AG04450 (cell line): ENCODE measurements around the gene MXRA7. TPM values are rescaled to one million over a fixed set of nuclear protein-coding genes. Genes with fewer than 3 reads are reported as not detected.
"Not testable (repeated sequence)": the region's sequence is repeated elsewhere in the genome, so short reads cannot be mapped to it uniquely, and the experiment has no call there.

Source experiments
- CTCF ChIA-PET: fragments of 300-600, 350-600 bp; formaldehyde crosslinking; extraction: SDS; loops from one replicate; lab custom pipeline; 2022; ENCODE audit warnings: antibody characterized with exemption, inconsistent platforms; lab: Charles Lee
- POLR2A ChIA-PET: fragments of 350-600 bp; formaldehyde crosslinking; extraction: SDS; loops from one replicate; lab custom pipeline; 2021; ENCODE audit warnings: antibody characterized with exemption, inconsistent platforms; lab: Yijun Ruan, JAX
- DNase-seq: peaks from one replicate; pipeline ENCODE4 v3.0.0-alpha.2; 2011; ENCODE audit warnings: low read depth, low spot score
- H3K27ac ChIP-seq: one replicate; pipeline ENCODE4 v1.5.1; 2012; ENCODE audit warnings: low read depth, low read length, control low read depth
- H3K27me3 ChIP-seq: one replicate; pipeline ENCODE4 v1.6.0; 2012; ENCODE audit warnings: low read length; ENCODE audit not compliant: control insufficient read depth, insufficient read depth
- H3K4me3 ChIP-seq: 2 replicates; pipeline ENCODE4 v1.5.1; 2011; ENCODE audit warnings: mild to moderate bottlenecking, low read depth, low read length, control low read depth
- H3K9me3 ChIP-seq: 2 replicates; pipeline ENCODE4 v1.5.1; 2012; ENCODE audit warnings: low read length; ENCODE audit not compliant: control insufficient read depth, insufficient read depth
- CTCF ChIP-seq: IDR thresholded peaks from 2 replicates; pipeline ENCODE4 v1.5.1; 2011; ENCODE audit warnings: low read depth, low read length, control low read depth, inconsistent platforms
- polyA plus RNA-seq: library from polyadenylated mRNA; depleted of rRNA; stranded (reverse); fragments of >200 nt; gene quantifications from 2 replicates; pipeline ENCODE4 v1.2.3, GENCODE V29; 2011

MXRA7 gene
- polyA plus RNA-seq, 1 experiment, result 222 TPM

DNA sequence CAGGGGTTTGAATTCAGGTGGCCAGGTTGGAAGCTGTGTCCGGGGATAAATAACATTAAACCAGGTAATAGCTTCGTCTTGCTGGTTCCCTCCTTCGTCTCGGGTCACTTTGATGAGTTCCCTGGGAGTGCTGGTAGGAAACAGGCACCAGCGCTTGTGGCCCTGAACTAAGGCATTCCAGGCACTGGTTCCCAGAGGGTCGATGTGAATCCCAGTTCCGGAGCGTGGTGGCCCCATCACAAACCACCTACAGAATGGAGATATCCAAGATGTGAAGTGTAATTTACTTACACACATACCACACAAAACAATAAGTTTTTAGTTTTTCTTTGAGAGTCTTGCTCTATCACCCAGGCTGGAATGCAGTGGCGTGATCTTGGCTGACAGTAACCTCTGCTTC, 13.0 kb upstream of the MXRA7 start:
- Histone ChIP-seq H3K27ac (no peak overlapping the region), H3K9me3 (no peaks in the 10 kb centered on the region; the same call in 1 of the 2 replicates), H3K4me3 (no peak overlapping the region), H3K27me3 (no peaks in the 10 kb centered on the region)
- POLR2A ChIA-PET, result no interaction called here
- no peak for TF ChIP-seq CTCF
- no peak for DNase-seq
- CTCF ChIA-PET, result interaction anchor here (1.0 to 1.9 kb wide), 2 partner anchors 9 to 43 kb away, joined by 3 to 8 read pairs; no protein-coding TSS in a partner anchor

GRCh38 chr17:76722977-76723376, 12.2 kb upstream of the MXRA7 start:
- H3K27ac ChIP-seq, H3K9me3 ChIP-seq, DNase-seq, H3K27me3 ChIP-seq, H3K4me3 ChIP-seq: not testable (repeated sequence)
- ChIA-PET POLR2A (interaction anchor here (0.8 kb wide), 1 partner anchor 14 kb away, joined by 3 read pairs; the partner anchor contains the start of genes MFSD11 and SRSF2), CTCF (interaction anchor here (0.6 to 1.9 kb wide), 3 partner anchors 9 to 670 kb away, joined by 3 to 8 read pairs (median 3); no protein-coding TSS in a partner anchor)

- no peak for TF ChIP-seq CTCF
- no peaks in the 10 kb centered on the region; the same call in 1 of the 2 replicates for H3K9me3 ChIP-seq
- CTCF ChIA-PET, result interaction anchor here (0.6 kb wide), 2 partner anchors 33 to 669 kb away, joined by 3 read pairs; no protein-coding TSS in a partner anchor
- no peaks in the 10 kb centered on the region for H3K27me3 ChIP-seq
- DNase-seq, result no peak
- no peak overlapping the region for H3K4me3 ChIP-seq
- POLR2A ChIA-PET, result interaction anchor here (0.8 kb wide), 1 partner anchor 15 kb away, joined by 3 read pairs; the partner anchor contains the start of genes MFSD11 and SRSF2
- H3K27ac ChIP-seq, result no peak overlapping the region
Observed at GRCh38 chr17:76722279-76722678, 11.5 kb upstream of the MXRA7 start.

GRCh38 chr17:76721463-76721862, 10.7 kb upstream of the MXRA7 start:
- Histone ChIP-seq H3K27ac (no peak overlapping the region), H3K27me3 (no peaks in the 10 kb centered on the region), H3K9me3 (no peaks in the 10 kb centered on the region; the same call in 1 of the 2 replicates), H3K4me3 (no peak overlapping the region)
- no peak for TF ChIP-seq CTCF
- POLR2A ChIA-PET, result no interaction called here
- DNase-seq, result no peak
- CTCF ChIA-PET, result no interaction called here

DNA sequence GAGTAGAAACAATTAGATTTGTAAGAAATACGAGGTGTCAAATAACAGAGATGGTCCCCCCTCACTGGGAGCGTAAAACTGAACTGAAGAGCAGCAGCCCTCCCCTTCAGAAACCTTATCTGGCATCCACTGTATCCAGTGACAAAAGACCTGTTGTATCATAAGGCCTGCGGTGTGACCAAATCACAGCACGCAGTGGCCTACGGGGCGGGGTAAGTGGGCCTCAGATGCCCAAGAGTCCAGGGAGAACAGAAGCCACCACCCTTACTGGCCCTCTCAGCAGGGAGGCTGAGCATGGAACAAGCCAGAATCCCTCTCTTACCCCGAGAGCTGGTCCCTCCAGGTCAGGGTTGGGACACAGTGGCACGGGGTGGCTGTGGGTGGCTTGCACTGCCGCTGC, 10.2 kb upstream of the MXRA7 start:
- no peak overlapping the region for H3K27ac ChIP-seq
- H3K9me3 ChIP-seq, result no peaks in the 10 kb centered on the region; the same call in 1 of the 2 replicates
- H3K4me3 ChIP-seq, result no peak overlapping the region
- no peak for DNase-seq
- CTCF ChIA-PET, result no interaction called here
- H3K27me3 ChIP-seq, result no peaks in the 10 kb centered on the region
- POLR2A ChIA-PET, result no interaction called here
- TF ChIP-seq CTCF, result no peak
